Naive thymus-derived CD4-positive, alpha-beta T cell (primary cell): Measurements from ENCODE around the gene SIRT6. TPM values are rescaled to one million over a fixed set of nuclear protein-coding genes. Genes with fewer than 3 reads are reported as not detected.

Experiments used
- ATAC-seq: fragments of 150-1000 bp; cut with Tn5 transposase; 2 replicates; pipeline ENCODE4 v1.10.0; 2021; ENCODE audit warnings: mild to moderate bottlenecking, moderate library complexity
- CTCF ChIA-PET: fragments of 350-600 bp; sonication (Branson Sonifier 250); formaldehyde crosslinking; loops from one replicate; lab custom pipeline; 2021; ENCODE audit warnings: antibody characterized with exemption; lab: Charles Lee
- POLR2A ChIA-PET: fragments of 350-600 bp; sonication (Branson Sonifier 250); formaldehyde crosslinking; loops from one replicate; lab custom pipeline; 2021; ENCODE audit warnings: antibody characterized with exemption, inconsistent platforms; lab: Charles Lee
- DNase-seq, 9 donors: peaks; one replicate each; pipeline versions ENCODE4 v3.0.0 to v3.0.0-alpha.2; 2020 to 2022; ENCODE audit warnings: mixed read lengths in 1 of 9
- H3K27ac ChIP-seq: one replicate; pipeline ENCODE4 v1.7.0; 2013; ENCODE audit warnings: mild to moderate bottlenecking, low read depth, low read length, moderate library complexity
- H3K27me3 ChIP-seq, 2 donors: one replicate each; pipeline ENCODE4 v1.7.0; 2013; ENCODE audit warnings: low read length in 2 of 2, mild to moderate bottlenecking in 2 of 2, moderate library complexity in 2 of 2; ENCODE audit not compliant: control insufficient read depth in 2 of 2, insufficient read depth in 2 of 2
- H3K36me3 ChIP-seq, 3 experiments: 1 replicate in 2 of 3; 2 replicates in 1 of 3; pipeline ENCODE4 v1.7.0; 2013; ENCODE audit warnings: low read length in 3 of 3, mild to moderate bottlenecking in 3 of 3, moderate library complexity in 1 of 3; ENCODE audit not compliant: insufficient read depth in 3 of 3, control insufficient read depth in 2 of 3
- H3K4me1 ChIP-seq, 2 donors: one replicate each; pipeline ENCODE4 v1.7.0; 2013; ENCODE audit warnings: low read length in 2 of 2, mild to moderate bottlenecking in 2 of 2, moderate library complexity in 1 of 2; ENCODE audit not compliant: control insufficient read depth in 2 of 2, insufficient read depth in 2 of 2
- H3K4me3 ChIP-seq: 2 replicates; pipeline ENCODE4 v1.7.0; 2013; ENCODE audit warnings: mild to moderate bottlenecking, low read length
- H3K9me3 ChIP-seq, 3 experiments: 1 replicate in 2 of 3; 2 replicates in 1 of 3; pipeline ENCODE4 v1.7.0; 2013; ENCODE audit warnings: low read length in 3 of 3; ENCODE audit not compliant: control insufficient read depth in 2 of 3
- H3K27ac Mint-ChIP-seq, 9 donors: one replicate each; pipeline ENCODE4 v1.8.0; 2020 to 2022; ENCODE audit warnings: mixed read lengths in 9 of 9, mild to moderate bottlenecking in 8 of 9, moderate library complexity in 5 of 9, inconsistent platforms in 2 of 9
- H3K27me3 Mint-ChIP-seq, 5 donors: one replicate each; pipeline ENCODE4 v1.8.0; 2021 to 2022; ENCODE audit warnings: mixed read lengths in 5 of 5, mild to moderate bottlenecking in 1 of 5
- H3K36me3 Mint-ChIP-seq, 5 donors: one replicate each; pipeline ENCODE4 v1.8.0; 2020 to 2022; ENCODE audit warnings: mixed read lengths in 5 of 5, mild to moderate bottlenecking in 3 of 5, inconsistent platforms in 1 of 5
- H3K4me1 Mint-ChIP-seq, 7 donors: one replicate each; pipeline ENCODE4 v1.8.0; 2020 to 2022; ENCODE audit warnings: mixed read lengths in 7 of 7, mild to moderate bottlenecking in 3 of 7, inconsistent platforms in 1 of 7
- H3K4me3 Mint-ChIP-seq, 10 donors: one replicate each; pipeline ENCODE4 v1.8.0; 2020 to 2022; ENCODE audit warnings: mild to moderate bottlenecking in 10 of 10, mixed read lengths in 10 of 10, moderate library complexity in 6 of 10, inconsistent platforms in 2 of 10
- H3K9me3 Mint-ChIP-seq, 11 donors: one replicate each; pipeline ENCODE4 v1.8.0; 2020 to 2022; ENCODE audit warnings: mixed read lengths in 11 of 11, mild to moderate bottlenecking in 4 of 11, inconsistent platforms in 1 of 11, moderate library complexity in 1 of 11
- intact Hi-C, 2 donors: fragments of 100-400 bp; cut with micrococcal nuclease; formaldehyde crosslinking; loops; one replicate each; pipeline ENCODE4 v1.15.1; 2023
- polyA plus RNA-seq, 2 donors: library from polyadenylated mRNA; unstranded; fragments of 300-500 nt; fragmentation: Illumina TruSeq; gene quantifications; one replicate each; pipeline ENCODE4 v1.2.3, GENCODE V29; 2021
- total RNA-seq, 6 experiments: library from RNA in 5 of 6; stranded (reverse) in 5 of 6; gene quantifications; 1 replicate in 5 of 6; 2 replicates in 1 of 6; pipeline ENCODE4 v1.2.3 and lab custom pipeline; 2021 to 2026

SIRT6 gene
- total and polyA plus RNA-seq, 7 experiments from 2014 or later: 1.1 to 41.2 (median 23.2) TPM

GRCh38 chr19:4187313-4188122 lies 5.2 kb upstream of the SIRT6 start:
- peaks cover 0 to 3% (median 0%) of the 10 kb centered on the region in 5 donors for H3K27me3 Mint-ChIP-seq
- Histone ChIP-seq H3K36me3 (no peaks in the 10 kb centered on the region), H3K9me3 (no peaks in the 10 kb centered on the region), H3K4me1 (no peaks in the 10 kb centered on the region), H3K27ac (no peak overlapping the region), H3K4me3 (no peak overlapping the region), H3K27me3 (no peaks in the 10 kb centered on the region)
- no peak for DNase-seq
- ATAC-seq: no peak
- H3K9me3 Mint-ChIP-seq: peaks cover 0 to 5% (median 0%) of the 10 kb centered on the region in 11 donors
- peaks cover 0 to 3% (median 0%) of the 10 kb centered on the region in 5 donors for H3K36me3 Mint-ChIP-seq
- peak overlapping the region in 1 of 9 donors; percentile 52 for H3K27ac Mint-ChIP-seq
- H3K4me1 Mint-ChIP-seq: peaks cover 5 to 25% (median 9%) of the 10 kb centered on the region in 7 donors
- intact Hi-C loops: no loop called here
- POLR2A ChIA-PET: interaction anchor here (0.6 kb wide), 1 partner anchor 423 kb away, joined by 3 read pairs; no protein-coding TSS in a partner anchor
- CTCF ChIA-PET: no interaction called here
- H3K4me3 Mint-ChIP-seq: no peak overlapping the region

- DNase-seq (peak; percentile 49 to 84 (median 65)), ATAC-seq (peak; percentile 76)
- Histone ChIP-seq H3K27me3 (no peaks in the 10 kb centered on the region), H3K9me3 (no peaks in the 10 kb centered on the region), H3K36me3 (peaks cover 0 to 6% (median 0%) of the 10 kb centered on the region in 3 experiments), H3K4me1 (peaks cover 3 to 6% of the 10 kb centered on the region in 2 donors), H3K4me3 (no peak overlapping the region), H3K27ac (no peak overlapping the region)
- CTCF ChIA-PET: interaction anchor here (0.6 kb wide), 1 partner anchor 199 kb away, joined by 3 read pairs; no protein-coding TSS in a partner anchor
- Mint-ChIP-seq H3K4me3 (peak overlapping the region in 1 of 10 donors; percentile 63), H3K4me1 (peaks cover 5 to 31% (median 17%) of the 10 kb centered on the region in 7 donors), H3K27me3 (peaks cover 0 to 3% (median 0%) of the 10 kb centered on the region in 5 donors), H3K27ac (peak overlapping the region in 2 of 9 donors; percentile 14 to 63), H3K9me3 (peaks cover 0 to 7% (median 0%) of the 10 kb centered on the region in 11 donors), H3K36me3 (peaks cover 0 to 3% (median 0%) of the 10 kb centered on the region in 5 donors)
- POLR2A ChIA-PET: interaction anchor here (0.5 kb wide), 1 partner anchor 484 kb away, joined by 3 read pairs; the partner anchor contains the start of gene MYDGF
- intact Hi-C loops: loop anchor here in 1 of 2 donors (1.0 kb wide), 1 partner anchor 200 kb away; no protein-coding TSS in a partner anchor
These were observed 4.0 kb upstream of the SIRT6 start for GRCh38 chr19:4186087-4186993.

- H3K9me3 ChIP-seq: no peaks in the 10 kb centered on the region
- Mint-ChIP-seq H3K4me1 (peaks cover 10 to 31% (median 25%) of the 10 kb centered on the region in 7 donors), H3K4me3 (peak overlapping the region in 2 of 10 donors; percentile 55 to 63), H3K36me3 (peaks cover 0 to 6% (median 0%) of the 10 kb centered on the region in 5 donors), H3K9me3 (peaks cover 0 to 7% (median 0%) of the 10 kb centered on the region in 11 donors), H3K27ac (peak overlapping the region in 2 of 9 donors; percentile 14 to 15), H3K27me3 (peaks cover 0 to 3% (median 0%) of the 10 kb centered on the region in 5 donors)
- CTCF ChIA-PET: interaction anchor here (0.6 kb wide), 1 partner anchor 198 kb away, joined by 3 read pairs; no protein-coding TSS in a partner anchor
- H3K4me1 ChIP-seq: peaks cover 11 to 12% of the 10 kb centered on the region in 2 donors
- H3K36me3 ChIP-seq: peaks cover 0 to 6% (median 0%) of the 10 kb centered on the region in 3 experiments
- no peaks in the 10 kb centered on the region for H3K27me3 ChIP-seq
- intact Hi-C loops: loop anchor here in 1 of 2 donors (1.0 kb wide), 1 partner anchor 199 kb away; no protein-coding TSS in a partner anchor
- H3K4me3 ChIP-seq: no peak overlapping the region
- ATAC-seq (no peak), DNase-seq (no peak)
- POLR2A ChIA-PET: no interaction called here
- no peak overlapping the region for H3K27ac ChIP-seq
These were observed 3.2 kb upstream of the SIRT6 start for GRCh38 chr19:4185413-4186086.

- Histone ChIP-seq H3K4me1 (peaks cover 14 to 15% of the 10 kb centered on the region in 2 donors), H3K36me3 (peaks cover 0 to 6% (median 0%) of the 10 kb centered on the region in 3 experiments), H3K27me3 (no peaks in the 10 kb centered on the region), H3K9me3 (no peaks in the 10 kb centered on the region), H3K4me3 (no peak overlapping the region), H3K27ac (no peak overlapping the region)
- Mint-ChIP-seq H3K27me3 (peaks cover 0 to 3% (median 0%) of the 10 kb centered on the region in 5 donors), H3K27ac (peak overlapping the region in 2 of 9 donors; percentile 33 to 59), H3K9me3 (peaks cover 0 to 8% (median 0%) of the 10 kb centered on the region in 11 donors), H3K4me3 (peak overlapping the region in 7 of 10 donors; percentile 23 to 62 (median 39)), H3K4me1 (peaks cover 15 to 36% (median 31%) of the 10 kb centered on the region in 7 donors), H3K36me3 (peaks cover 0 to 9% (median 0%) of the 10 kb centered on the region in 5 donors)
- DNase-seq (no peak), ATAC-seq (no peak)
- intact Hi-C loops: loop anchor here (5.0 kb wide), 5 partner anchors 118 to 452 kb away; partner anchors contain the start of genes APBA3 (in 1 of the 2), MPND (in 1 of the 2), MRPL54 (in 1 of the 2) and PIAS4 (in 1 of the 2)
- POLR2A ChIA-PET: no interaction called here
- CTCF ChIA-PET: no interaction called here
These were observed 2.5 kb upstream of the SIRT6 start for GRCh38 chr19:4184718-4185352.

GRCh38 chr19:4183967-4184717 lies 1.8 kb upstream of the SIRT6 start:
- ATAC-seq: no peak
- no peaks in the 10 kb centered on the region for H3K9me3 ChIP-seq
- H3K27me3 ChIP-seq: no peaks in the 10 kb centered on the region
- H3K4me1 Mint-ChIP-seq: peaks cover 22 to 43% (median 38%) of the 10 kb centered on the region in 7 donors
- H3K36me3 Mint-ChIP-seq: peaks cover 0 to 12% (median 3%) of the 10 kb centered on the region in 5 donors
- peaks cover 0 to 9% (median 0%) of the 10 kb centered on the region in 11 donors for H3K9me3 Mint-ChIP-seq
- peak overlapping the region in 5 of 9 donors; percentile 21 to 73 (median 43) for H3K27ac Mint-ChIP-seq
- H3K4me3 Mint-ChIP-seq: peak overlapping the region; percentile 21 to 92 (median 58)
- peaks cover 0 to 2% (median 0%) of the 10 kb centered on the region in 5 donors for H3K27me3 Mint-ChIP-seq
- H3K36me3 ChIP-seq: peaks cover 0 to 6% (median 0%) of the 10 kb centered on the region in 3 experiments
- H3K27ac ChIP-seq: no peak overlapping the region
- ChIA-PET POLR2A (no interaction called here), CTCF (interaction anchor here (0.6 kb wide), 1 partner anchor 274 kb away, joined by 3 read pairs; no protein-coding TSS in a partner anchor)
- no peak for DNase-seq
- H3K4me3 ChIP-seq: no peak overlapping the region
- H3K4me1 ChIP-seq: peaks cover 14 to 15% of the 10 kb centered on the region in 2 donors
- intact Hi-C loops: loop anchor here (2.0 to 5.0 kb wide), 8 partner anchors 117 to 557 kb away; partner anchors contain the start of genes APBA3 (in 1 of the 2), CACTIN (in 1 of the 2), MPND (in 1 of the 2) and MRPL54 (in 1 of the 2)
